GM23338 (cell line): ENCODE data around the gene SLC51B. TPM values are rescaled to one million over a fixed set of nuclear protein-coding genes. Genes with fewer than 3 reads are reported as not detected.

Experiments used
- ATAC-seq: fragments of 200-7000 bp; cut with Tn5 transposase; 3 replicates; pipeline ENCODE4 v1.9.1; 2020
- DNase-seq: peaks from one replicate; pipeline ENCODE4 v3.0.0-alpha.2; 2015; ENCODE audit warnings: low spot score
- H2AFZ ChIP-seq: fragments of 200-600 bp; sonication (generic); 2 replicates; pipeline ENCODE4 v1.8.0; 2016; ENCODE audit warnings: antibody characterized with exemption, mild to moderate bottlenecking, moderate library complexity
- H3F3A ChIP-seq: fragments of 200-600 bp; sonication (generic); replicated peaks from 2 replicates; pipeline ENCODE4 v1.8.0; 2017; ENCODE audit warnings: antibody characterized with exemption, mixed run types, low read depth
- H3K27ac ChIP-seq: fragments of 200-600 bp; sonication (generic); 2 replicates; pipeline ENCODE4 v1.6.1; 2016; ENCODE audit warnings: low read depth
- H3K27me3 ChIP-seq: fragments of 200-600 bp; sonication (generic); 2 replicates; pipeline ENCODE4 v1.8.0; 2016; ENCODE audit warnings: mild to moderate bottlenecking, mixed run types, moderate library complexity; ENCODE audit not compliant: insufficient read depth
- H3K36me3 ChIP-seq: fragments of 200-600 bp; sonication (generic); 2 replicates; pipeline ENCODE4 v1.8.0; 2016; ENCODE audit warnings: mild to moderate bottlenecking; ENCODE audit not compliant: insufficient read depth
- H3K4me1 ChIP-seq: fragments of 200-600 bp; sonication (generic); 2 replicates; pipeline ENCODE4 v1.8.0; 2016; ENCODE audit warnings: mild to moderate bottlenecking, moderate library complexity; ENCODE audit not compliant: insufficient read depth
- H3K4me2 ChIP-seq: fragments of 200-600 bp; sonication (generic); 2 replicates; pipeline ENCODE4 v1.7.1; 2017; ENCODE audit warnings: mixed run types
- H3K4me3 ChIP-seq: fragments of 200-600 bp; sonication (generic); 2 replicates; pipeline ENCODE4 v1.6.1; 2016; ENCODE audit warnings: mixed run types
- H3K79me2 ChIP-seq: fragments of 200-600 bp; sonication (generic); replicated peaks from 2 replicates; pipeline ENCODE4 v1.8.0; 2017; ENCODE audit warnings: mild to moderate bottlenecking; ENCODE audit not compliant: insufficient read depth
- H3K9me2 ChIP-seq: fragments of 200-600 bp; sonication (generic); 2 replicates; pipeline ENCODE4 v1.8.0; 2017; ENCODE audit not compliant: insufficient read depth
- H4K20me1 ChIP-seq: fragments of 200-600 bp; sonication (generic); replicated peaks from 2 replicates; pipeline ENCODE4 v1.8.0; 2017; ENCODE audit warnings: mild to moderate bottlenecking; ENCODE audit not compliant: insufficient read depth
- H3K27ac Mint-ChIP-seq: 2 replicates; pipeline ENCODE4 v1.8.0; 2020; ENCODE audit warnings: inconsistent platforms, mild to moderate bottlenecking, moderate library complexity, mixed read lengths
- H3K27me3 Mint-ChIP-seq: 3 replicates; pipeline ENCODE4 v1.8.0; 2022; ENCODE audit warnings: low read depth, mild to moderate bottlenecking, moderate library complexity, mixed read lengths, inconsistent platforms; ENCODE audit not compliant: insufficient read depth, poor library complexity
- H3K36me3 Mint-ChIP-seq: 3 replicates; pipeline ENCODE4 v1.8.0; 2021; ENCODE audit warnings: low read depth, mild to moderate bottlenecking, inconsistent platforms, moderate library complexity, mixed read lengths
- H3K4me1 Mint-ChIP-seq: 3 replicates; pipeline ENCODE4 v1.8.0; 2020; ENCODE audit warnings: mild to moderate bottlenecking, inconsistent platforms, mixed read lengths
- H3K4me3 Mint-ChIP-seq: 3 replicates; pipeline ENCODE4 v1.8.0; 2021; ENCODE audit warnings: moderate library complexity, mild to moderate bottlenecking, inconsistent platforms, mixed read lengths
- H3K9me3 Mint-ChIP-seq: 3 replicates; pipeline ENCODE4 v1.8.0; 2020; ENCODE audit warnings: moderate library complexity, mild to moderate bottlenecking, inconsistent platforms, mixed read lengths
- EZH2 ChIP-seq: fragments of 200-600 bp; sonication (generic); IDR thresholded peaks from one replicate; pipeline ENCODE4 v1.8.0; 2017; ENCODE audit warnings: antibody characterized with exemption, mild to moderate bottlenecking, low read depth; ENCODE audit not compliant: unreplicated experiment
- POLR2AphosphoS5 ChIP-seq: IDR thresholded peaks from 2 replicates; pipeline ENCODE4 v1.6.1; 2016; ENCODE audit warnings: antibody characterized with exemption, low read depth
- polyA plus RNA-seq: library from polyadenylated mRNA; unstranded; fragments of >200 nt; fragmentation: Nextera tagmentation; extraction: Ambion mirVana; gene quantifications from 2 replicates; pipeline ENCODE4 v1.2.1, GENCODE V29; 2016
- total RNA-seq: library from RNA; depleted of rRNA; stranded (reverse); fragments of >200 nt; shearing (Covaris generic); gene quantifications from 2 replicates; pipeline ENCODE4 v1.2.3, GENCODE V29; 2014
- TF ChIP-seq, protein P1 (sequence below): fragments of 250-450 bp; sonication (Bioruptor Pico); IDR thresholded peaks from 2 replicates; pipeline ENCODE4 v1.5.0; 2020; ENCODE audit warnings: mild to moderate bottlenecking, moderate library complexity
- TF ChIP-seq, protein P2 (sequence below): IDR thresholded peaks from 2 replicates; pipeline ENCODE4 v1.6.1; 2016; ENCODE audit warnings: antibody characterized with exemption
- TF ChIP-seq, protein P3 (sequence below), 2 experiments: fragments of 200-600 bp in 1 of 2; sonication (generic) in 1 of 2; conservative IDR thresholded peaks; 2 replicates each; pipeline versions ENCODE4 v1.5.1 to v1.6.1; 2016 to 2017; ENCODE audit warnings: antibody characterized with exemption in 2 of 2, low read depth in 2 of 2, mild to moderate bottlenecking in 2 of 2, moderate library complexity in 1 of 2
- TF ChIP-seq, protein P4 (sequence below): IDR thresholded peaks from one replicate; pipeline ENCODE4 v1.6.1; 2018; ENCODE audit warnings: antibody characterized with exemption; ENCODE audit not compliant: unreplicated experiment

Gene SLC51B
- total and polyA plus RNA-seq, 2 experiments from 2014 or later = not detected

GRCh38 chr15:65082303-65082953, 37.2 kb downstream of the SLC51B start (continued):
- TF ChIP-seq, protein P1, sequence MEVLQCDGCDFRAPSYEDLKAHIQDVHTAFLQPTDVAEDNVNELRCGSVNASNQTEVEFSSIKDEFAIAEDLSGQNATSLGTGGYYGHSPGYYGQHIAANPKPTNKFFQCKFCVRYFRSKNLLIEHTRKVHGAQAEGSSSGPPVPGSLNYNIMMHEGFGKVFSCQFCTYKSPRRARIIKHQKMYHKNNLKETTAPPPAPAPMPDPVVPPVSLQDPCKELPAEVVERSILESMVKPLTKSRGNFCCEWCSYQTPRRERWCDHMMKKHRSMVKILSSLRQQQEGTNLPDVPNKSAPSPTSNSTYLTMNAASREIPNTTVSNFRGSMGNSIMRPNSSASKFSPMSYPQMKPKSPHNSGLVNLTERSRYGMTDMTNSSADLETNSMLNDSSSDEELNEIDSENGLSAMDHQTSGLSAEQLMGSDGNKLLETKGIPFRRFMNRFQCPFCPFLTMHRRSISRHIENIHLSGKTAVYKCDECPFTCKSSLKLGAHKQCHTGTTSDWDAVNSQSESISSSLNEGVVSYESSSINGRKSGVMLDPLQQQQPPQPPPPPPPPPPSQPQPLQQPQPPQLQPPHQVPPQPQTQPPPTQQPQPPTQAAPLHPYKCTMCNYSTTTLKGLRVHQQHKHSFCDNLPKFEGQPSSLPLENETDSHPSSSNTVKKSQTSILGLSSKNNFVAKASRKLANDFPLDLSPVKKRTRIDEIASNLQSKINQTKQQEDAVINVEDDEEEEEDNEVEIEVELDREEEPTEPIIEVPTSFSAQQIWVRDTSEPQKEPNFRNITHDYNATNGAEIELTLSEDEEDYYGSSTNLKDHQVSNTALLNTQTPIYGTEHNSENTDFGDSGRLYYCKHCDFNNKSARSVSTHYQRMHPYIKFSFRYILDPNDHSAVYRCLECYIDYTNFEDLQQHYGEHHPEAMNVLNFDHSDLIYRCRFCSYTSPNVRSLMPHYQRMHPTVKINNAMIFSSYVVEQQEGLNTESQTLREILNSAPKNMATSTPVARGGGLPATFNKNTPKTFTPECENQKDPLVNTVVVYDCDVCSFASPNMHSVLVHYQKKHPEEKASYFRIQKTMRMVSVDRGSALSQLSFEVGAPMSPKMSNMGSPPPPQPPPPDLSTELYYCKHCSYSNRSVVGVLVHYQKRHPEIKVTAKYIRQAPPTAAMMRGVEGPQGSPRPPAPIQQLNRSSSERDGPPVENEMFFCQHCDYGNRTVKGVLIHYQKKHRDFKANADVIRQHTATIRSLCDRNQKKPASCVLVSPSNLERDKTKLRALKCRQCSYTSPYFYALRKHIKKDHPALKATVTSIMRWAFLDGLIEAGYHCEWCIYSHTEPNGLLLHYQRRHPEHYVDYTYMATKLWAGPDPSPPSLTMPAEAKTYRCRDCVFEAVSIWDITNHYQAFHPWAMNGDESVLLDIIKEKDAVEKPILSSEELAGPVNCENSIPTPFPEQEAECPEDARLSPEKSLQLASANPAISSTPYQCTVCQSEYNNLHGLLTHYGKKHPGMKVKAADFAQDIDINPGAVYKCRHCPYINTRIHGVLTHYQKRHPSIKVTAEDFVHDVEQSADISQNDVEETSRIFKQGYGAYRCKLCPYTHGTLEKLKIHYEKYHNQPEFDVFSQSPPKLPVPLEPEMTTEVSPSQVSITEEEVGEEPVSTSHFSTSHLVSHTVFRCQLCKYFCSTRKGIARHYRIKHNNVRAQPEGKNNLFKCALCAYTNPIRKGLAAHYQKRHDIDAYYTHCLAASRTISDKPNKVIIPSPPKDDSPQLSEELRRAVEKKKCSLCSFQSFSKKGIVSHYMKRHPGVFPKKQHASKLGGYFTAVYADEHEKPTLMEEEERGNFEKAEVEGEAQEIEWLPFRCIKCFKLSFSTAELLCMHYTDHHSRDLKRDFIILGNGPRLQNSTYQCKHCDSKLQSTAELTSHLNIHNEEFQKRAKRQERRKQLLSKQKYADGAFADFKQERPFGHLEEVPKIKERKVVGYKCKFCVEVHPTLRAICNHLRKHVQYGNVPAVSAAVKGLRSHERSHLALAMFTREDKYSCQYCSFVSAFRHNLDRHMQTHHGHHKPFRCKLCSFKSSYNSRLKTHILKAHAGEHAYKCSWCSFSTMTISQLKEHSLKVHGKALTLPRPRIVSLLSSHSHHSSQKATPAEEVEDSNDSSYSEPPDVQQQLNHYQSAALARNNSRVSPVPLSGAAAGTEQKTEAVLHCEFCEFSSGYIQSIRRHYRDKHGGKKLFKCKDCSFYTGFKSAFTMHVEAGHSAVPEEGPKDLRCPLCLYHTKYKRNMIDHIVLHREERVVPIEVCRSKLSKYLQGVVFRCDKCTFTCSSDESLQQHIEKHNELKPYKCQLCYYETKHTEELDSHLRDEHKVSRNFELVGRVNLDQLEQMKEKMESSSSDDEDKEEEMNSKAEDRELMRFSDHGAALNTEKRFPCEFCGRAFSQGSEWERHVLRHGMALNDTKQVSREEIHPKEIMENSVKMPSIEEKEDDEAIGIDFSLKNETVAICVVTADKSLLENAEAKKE (CRISPR knock-in tag) = no peak
- 0 out of 2 replicates have a peak, but pooled peaks have one; percentile 32 for TF ChIP-seq POLR2AphosphoS5
- TF ChIP-seq, protein P2, sequence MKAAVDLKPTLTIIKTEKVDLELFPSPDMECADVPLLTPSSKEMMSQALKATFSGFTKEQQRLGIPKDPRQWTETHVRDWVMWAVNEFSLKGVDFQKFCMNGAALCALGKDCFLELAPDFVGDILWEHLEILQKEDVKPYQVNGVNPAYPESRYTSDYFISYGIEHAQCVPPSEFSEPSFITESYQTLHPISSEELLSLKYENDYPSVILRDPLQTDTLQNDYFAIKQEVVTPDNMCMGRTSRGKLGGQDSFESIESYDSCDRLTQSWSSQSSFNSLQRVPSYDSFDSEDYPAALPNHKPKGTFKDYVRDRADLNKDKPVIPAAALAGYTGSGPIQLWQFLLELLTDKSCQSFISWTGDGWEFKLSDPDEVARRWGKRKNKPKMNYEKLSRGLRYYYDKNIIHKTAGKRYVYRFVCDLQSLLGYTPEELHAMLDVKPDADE = no peak

DNA sequence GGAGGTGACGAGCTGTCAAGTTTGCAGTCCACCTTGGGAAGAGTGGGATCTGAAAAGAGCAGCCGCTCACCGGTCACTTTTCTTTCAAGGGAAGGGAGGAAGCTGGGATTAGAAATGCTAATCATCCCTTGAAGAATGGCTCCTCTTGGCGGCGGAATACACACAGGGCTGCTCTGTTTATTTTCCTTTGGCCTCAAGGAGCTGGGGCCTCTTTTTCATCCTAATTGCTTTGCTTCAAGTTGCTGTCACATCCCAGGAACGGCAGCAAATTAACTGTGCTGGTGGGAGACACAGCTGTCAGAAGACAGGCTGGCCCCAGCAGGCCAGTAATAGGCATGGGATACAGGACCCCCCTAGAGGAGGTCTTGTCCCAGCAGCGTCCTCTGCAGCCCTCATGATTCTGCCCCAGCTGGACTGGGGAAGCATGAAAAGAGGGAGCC, 38.1 kb downstream of the SLC51B start:
- H3K27me3 Mint-ChIP-seq = peaks cover 14% of the 10 kb centered on the region
- peaks cover 66% of the 10 kb centered on the region for H3K4me1 Mint-ChIP-seq
- peak overlapping the region; percentile 18 for H3K4me3 Mint-ChIP-seq
- Histone ChIP-seq H3K27ac (peak overlapping the region; percentile 84), H3F3A (peaks cover 26% of the 10 kb centered on the region), H3K4me3 (peak overlapping the region; percentile 42), H3K36me3 (no peaks in the 10 kb centered on the region), H3K79me2 (no peaks in the 10 kb centered on the region), H3K9me2 (no peaks in the 10 kb centered on the region), H2AFZ (peak overlapping the region; percentile 86), H3K27me3 (0 out of 2 replicates have a peak, but pooled peaks cover 3% of the 10 kb centered on the region), H3K4me2 (peak overlapping the region; percentile 75), H3K4me1 (peaks cover 44% of the 10 kb centered on the region), H4K20me1 (no peaks in the 10 kb centered on the region)
- no peaks in the 10 kb centered on the region for H3K9me3 Mint-ChIP-seq
- TF ChIP-seq, protein P3, sequence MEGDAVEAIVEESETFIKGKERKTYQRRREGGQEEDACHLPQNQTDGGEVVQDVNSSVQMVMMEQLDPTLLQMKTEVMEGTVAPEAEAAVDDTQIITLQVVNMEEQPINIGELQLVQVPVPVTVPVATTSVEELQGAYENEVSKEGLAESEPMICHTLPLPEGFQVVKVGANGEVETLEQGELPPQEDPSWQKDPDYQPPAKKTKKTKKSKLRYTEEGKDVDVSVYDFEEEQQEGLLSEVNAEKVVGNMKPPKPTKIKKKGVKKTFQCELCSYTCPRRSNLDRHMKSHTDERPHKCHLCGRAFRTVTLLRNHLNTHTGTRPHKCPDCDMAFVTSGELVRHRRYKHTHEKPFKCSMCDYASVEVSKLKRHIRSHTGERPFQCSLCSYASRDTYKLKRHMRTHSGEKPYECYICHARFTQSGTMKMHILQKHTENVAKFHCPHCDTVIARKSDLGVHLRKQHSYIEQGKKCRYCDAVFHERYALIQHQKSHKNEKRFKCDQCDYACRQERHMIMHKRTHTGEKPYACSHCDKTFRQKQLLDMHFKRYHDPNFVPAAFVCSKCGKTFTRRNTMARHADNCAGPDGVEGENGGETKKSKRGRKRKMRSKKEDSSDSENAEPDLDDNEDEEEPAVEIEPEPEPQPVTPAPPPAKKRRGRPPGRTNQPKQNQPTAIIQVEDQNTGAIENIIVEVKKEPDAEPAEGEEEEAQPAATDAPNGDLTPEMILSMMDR (conservative IDR thresholded peaks at IDR 0.05; ENCODE audit: low read depth in 2 of 2) = peak; percentile 37 to 54
- TF ChIP-seq, protein P4, sequence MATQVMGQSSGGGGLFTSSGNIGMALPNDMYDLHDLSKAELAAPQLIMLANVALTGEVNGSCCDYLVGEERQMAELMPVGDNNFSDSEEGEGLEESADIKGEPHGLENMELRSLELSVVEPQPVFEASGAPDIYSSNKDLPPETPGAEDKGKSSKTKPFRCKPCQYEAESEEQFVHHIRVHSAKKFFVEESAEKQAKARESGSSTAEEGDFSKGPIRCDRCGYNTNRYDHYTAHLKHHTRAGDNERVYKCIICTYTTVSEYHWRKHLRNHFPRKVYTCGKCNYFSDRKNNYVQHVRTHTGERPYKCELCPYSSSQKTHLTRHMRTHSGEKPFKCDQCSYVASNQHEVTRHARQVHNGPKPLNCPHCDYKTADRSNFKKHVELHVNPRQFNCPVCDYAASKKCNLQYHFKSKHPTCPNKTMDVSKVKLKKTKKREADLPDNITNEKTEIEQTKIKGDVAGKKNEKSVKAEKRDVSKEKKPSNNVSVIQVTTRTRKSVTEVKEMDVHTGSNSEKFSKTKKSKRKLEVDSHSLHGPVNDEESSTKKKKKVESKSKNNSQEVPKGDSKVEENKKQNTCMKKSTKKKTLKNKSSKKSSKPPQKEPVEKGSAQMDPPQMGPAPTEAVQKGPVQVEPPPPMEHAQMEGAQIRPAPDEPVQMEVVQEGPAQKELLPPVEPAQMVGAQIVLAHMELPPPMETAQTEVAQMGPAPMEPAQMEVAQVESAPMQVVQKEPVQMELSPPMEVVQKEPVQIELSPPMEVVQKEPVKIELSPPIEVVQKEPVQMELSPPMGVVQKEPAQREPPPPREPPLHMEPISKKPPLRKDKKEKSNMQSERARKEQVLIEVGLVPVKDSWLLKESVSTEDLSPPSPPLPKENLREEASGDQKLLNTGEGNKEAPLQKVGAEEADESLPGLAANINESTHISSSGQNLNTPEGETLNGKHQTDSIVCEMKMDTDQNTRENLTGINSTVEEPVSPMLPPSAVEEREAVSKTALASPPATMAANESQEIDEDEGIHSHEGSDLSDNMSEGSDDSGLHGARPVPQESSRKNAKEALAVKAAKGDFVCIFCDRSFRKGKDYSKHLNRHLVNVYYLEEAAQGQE = no peak
- TF ChIP-seq EZH2 = no peak
- no peak overlapping the region for H3K27ac Mint-ChIP-seq
- peak; percentile 75 for DNase-seq
- no peaks in the 10 kb centered on the region; the same call in 2 of the 3 replicates for H3K36me3 Mint-ChIP-seq
- peak; percentile 50 for ATAC-seq
